Fibroblast of skin of left quadriceps (primary cell): ENCODE measurements around the gene PPP4R2.
"Not testable (repeated sequence)": the region's sequence is repeated elsewhere in the genome, so short reads cannot be mapped to it uniquely, and the experiment has no call there.

Experiments
- DNase-seq, 2 experiments: peaks; one replicate each; pipeline ENCODE4 v3.0.0-alpha.2; 2013; ENCODE audit warnings: low read depth in 2 of 2

Gene PPP4R2

DNA sequence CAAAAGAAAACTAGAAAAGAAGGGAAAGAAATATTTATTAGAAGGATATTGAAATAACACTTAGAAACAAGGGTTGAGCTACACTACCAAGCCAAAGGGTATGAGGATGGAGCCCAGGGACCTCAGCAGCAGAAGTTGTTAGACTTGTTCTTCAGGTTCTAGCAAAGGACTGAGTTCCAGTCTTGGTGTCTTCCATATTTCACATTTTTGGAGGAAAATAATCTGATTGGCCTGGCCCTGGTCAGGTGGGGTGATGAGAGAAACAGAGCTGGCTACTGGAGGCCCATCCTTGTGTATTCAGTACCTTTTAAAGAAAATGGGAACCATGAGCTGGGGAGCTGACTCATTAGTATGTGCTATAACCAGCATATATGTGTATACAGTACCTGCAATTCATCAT, 28.2 kb downstream of the PPP4R2 start:
- DNase-seq = no peak

DNA sequence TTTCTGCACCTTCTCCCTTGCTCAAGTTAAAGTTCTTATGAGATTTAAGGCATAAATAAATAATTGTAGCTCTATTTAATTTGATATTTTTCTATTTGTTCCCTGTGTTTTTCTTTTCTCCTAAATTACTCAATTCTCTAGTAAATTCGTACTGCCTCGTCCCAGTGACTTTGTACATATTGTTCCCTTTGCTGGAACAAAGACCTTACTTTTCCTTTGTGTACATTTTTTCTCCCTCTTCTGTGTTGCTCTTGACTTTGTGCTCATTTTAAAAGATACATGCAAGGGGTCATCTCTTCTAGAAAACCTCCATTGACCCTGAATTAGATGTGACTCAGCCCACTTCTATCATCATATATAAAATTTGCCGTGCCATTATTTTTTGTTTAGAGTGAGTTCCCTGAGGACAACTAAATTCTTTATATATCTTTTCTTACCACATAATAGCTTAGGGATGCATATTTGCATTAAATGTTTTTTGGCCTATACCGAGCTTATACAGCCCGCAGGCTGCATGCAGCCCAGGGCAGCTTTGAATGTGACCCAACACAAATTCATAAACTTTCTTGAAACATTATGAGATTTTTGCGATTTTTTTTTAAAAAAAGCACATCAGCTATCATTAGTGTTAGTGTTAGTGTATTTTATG, 29.6 kb downstream of the PPP4R2 start:
- no peak for DNase-seq

DNA sequence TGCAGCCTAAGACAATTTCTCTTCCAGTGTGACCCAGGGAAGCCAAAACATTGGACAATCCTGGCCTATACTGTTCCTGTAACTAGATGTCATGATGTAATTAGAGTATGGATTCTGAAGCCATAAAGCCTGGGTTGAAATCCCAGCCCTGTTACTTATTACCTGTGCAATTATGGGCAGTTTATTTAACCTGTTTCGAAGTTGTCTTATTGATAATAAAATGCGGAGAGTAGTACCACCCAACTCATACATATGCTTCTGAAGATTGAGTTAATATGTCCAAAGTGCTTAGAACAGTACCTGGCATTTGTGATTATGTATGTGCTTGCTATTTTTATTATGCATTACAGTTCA, 30.1 kb downstream of the PPP4R2 start:
- DNase-seq = no peak

DNA sequence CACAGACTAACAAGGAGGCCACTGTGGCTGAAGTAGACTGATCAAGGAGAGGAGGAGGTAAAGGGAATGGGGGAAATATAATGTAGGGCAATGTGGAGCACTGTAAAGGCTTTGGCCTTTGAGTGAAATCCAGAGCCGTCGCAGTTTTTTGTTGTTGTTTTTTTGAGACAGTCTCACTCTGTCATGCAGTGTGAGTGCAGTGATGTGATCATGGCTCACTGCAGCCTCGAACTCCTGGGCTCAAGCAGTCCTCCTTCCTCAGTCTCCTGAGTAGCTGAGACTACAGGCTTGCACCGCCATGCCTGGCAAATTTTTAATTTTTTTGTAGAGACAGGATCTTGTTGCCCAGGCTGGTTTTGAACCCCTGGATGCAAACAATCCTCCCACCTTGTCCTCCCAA, 32.2 kb downstream of the PPP4R2 start:
- no peak for DNase-seq

DNA sequence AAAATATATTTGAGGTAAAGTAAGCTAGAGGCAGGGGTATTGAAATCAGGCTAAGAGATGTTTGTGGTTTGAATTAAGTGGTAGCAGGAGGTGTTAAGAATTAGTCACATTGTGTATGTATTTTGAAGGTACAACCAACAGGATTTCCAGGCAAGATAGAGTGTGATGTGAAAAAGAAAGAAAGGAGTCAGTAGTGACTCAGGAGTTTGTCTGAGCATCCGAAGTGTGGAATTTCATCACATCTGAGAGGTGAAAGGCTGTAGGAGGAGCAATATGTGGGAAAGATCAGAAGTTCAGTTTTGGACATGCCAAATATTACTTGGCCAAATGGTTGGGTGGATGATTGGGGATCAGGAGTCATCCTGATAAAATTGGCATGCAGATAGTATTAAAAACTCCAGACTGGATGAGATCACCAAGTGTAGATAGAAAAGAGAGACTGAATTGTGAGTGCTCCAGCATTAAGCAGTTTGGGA, 32.7 kb downstream of the PPP4R2 start:
- DNase-seq = peak; percentile 67 to 70

DNA sequence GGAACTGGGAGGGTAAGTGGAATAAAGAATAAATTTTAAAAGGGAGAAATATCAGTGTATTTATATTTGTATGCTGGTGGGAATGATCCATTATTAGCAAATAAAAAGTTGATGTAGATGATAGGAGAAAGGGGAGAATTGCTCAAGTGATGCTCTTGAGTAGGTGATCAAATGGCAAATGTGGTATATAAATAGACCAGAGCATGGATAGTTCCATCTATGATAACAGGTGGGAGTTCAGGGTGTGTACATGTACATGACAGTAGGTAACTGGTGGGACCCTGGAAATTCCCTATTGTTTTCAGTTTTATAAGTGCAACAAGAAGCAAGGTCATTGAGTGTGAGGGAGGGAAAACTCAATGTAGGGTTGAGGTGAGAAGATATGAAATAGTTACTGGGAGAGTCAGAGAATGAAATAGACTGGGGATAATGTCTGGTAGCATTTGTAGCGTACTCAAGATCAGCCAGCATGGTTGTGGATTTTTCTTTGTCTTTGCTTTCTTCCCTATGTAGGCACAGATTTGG, 33.5 kb downstream of the PPP4R2 start:
- no peak for DNase-seq

DNA sequence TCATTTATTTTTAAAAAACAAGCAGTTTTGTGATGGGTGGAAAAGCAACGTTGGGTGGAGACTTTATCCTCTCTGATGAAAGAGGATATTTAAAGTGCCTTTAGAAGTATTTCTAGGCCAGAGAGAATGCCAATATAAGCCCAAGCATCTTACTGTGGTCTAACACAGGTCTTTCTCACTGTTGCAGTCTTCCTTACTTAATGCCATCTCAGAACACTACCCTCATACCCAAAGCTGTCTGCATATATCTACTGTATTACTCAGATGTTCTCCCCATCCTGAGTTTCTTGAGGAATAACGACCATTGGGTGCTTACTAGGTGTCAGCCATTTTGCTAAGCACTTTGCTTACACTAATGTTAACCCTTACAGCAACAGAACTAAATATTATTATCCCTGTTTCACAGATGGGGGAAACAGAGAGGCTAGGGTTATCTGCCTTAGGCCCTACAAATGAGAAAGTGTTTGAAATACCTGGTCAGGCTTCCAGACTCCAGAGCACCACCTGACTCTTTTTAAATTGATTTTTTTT, 35.0 kb downstream of the PPP4R2 start:
- DNase-seq = no peak

DNA sequence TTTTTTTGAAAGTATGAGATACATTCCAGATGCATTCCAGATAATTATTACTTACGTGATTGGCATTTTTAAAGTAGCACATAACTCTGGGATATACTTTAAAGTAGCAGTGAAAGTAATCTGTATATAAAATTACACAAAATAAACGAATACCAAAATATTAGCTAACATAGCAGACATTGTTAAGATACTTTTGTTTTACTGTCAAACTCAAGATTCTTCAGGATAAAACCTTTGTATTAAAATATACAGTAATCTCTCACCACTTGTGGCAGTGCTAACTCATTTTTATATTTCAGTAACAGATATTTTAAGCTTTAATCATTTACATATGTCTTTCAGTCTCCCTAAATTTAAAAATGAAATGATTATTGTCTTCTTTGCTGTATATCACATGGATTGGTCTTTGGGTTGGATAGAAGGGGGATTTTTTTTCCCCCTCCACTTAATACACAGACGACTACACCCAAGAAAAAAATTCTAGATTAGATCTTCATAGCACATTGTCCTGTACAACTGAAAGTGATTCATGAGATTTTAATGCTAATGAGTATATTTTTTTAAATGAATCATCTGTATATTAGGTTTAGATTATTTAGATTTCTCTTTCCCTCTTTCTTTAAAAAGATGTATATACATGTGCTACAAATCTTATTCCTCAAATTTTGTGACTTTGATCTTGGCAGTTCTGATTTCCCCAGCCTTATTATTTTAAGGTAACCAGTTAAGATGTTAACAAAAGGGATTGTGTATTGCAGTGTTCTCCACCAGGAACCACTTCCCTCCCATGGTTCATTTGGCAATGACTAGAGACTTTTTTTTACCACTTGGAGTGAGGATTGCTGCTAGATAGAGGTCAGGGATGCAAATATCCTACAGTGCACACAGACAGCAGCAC, 40.3 kb downstream of the PPP4R2 start:
- DNase-seq = peak; percentile 10 to 12

DNA sequence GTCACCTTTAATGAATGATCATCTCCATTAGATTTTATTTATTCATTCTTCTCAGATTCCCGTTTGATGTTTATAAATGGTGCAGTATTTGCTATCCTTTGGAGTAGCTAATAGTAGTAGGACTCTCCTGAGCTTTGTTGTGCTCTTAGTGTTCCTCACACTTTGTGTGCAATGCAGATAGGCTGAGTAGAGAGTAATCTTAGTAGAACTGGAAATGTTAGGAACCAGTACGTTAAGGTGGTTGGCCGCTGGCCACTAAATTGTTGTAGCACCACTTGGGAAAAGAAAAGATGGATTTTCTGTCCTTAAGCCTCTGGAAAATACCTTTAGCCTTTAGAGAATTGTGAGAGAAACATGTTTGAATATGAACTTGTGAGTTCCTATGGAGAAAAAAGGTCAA, 44.9 kb downstream of the PPP4R2 start:
- DNase-seq = no peak

DNA sequence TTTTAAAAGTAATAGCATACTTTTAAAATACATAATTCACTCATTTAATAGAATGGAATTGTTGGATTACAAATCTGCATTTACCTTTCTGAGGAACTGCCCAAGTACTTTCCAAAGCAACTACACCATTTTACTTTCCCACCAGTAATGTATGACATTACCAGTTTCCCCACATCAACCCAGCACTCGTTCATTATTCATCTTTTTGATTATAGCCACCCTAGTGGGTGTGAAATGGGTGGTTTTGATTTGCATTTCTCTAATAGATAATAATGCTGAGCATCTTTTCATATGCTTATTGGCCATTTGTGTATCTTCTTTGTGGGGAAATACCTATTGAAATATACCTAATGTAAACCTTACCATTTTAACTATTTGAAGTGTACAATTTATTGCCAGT, 46.8 kb downstream of the PPP4R2 start:
- no peak for DNase-seq

DNA sequence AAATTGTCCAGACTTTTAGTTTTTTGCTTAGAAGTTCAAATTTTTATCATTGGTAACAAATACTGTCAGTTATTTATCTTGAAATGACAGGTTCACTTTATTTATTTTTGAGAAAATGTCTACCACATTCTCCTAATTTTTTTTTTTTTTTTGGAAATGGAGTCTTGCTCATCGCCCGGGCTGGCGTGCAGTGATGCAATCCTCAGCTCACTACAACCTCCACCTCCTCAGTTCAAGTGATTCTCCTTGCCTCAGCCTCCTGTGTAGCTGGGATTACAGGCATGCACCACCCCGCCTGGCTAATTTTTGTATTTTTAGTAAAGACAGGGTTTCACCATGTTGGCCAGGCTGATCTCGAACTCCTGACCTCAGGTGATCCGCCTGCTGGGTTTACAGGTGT, 48.8 kb downstream of the PPP4R2 start:
- no peak for DNase-seq

DNA sequence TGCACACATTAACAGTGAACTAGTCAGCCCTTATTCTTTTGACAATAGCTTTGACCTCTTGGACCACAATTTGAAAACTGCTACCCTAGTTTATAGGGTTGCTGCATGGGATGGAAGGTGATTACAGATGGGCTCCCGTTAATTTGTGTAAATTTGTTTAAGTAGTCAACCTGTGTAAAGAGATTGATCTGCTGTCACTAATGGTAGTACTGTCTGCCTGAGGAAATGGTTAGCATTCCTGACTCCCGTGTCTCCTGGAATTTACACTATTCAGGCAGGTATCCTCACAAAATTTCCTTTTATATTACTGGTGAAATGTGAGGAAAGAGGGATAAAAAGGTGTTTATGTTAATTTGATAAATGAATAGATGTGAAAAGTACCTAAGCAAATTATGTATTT, 49.6 kb downstream of the PPP4R2 start:
- DNase-seq = no peak

DNA sequence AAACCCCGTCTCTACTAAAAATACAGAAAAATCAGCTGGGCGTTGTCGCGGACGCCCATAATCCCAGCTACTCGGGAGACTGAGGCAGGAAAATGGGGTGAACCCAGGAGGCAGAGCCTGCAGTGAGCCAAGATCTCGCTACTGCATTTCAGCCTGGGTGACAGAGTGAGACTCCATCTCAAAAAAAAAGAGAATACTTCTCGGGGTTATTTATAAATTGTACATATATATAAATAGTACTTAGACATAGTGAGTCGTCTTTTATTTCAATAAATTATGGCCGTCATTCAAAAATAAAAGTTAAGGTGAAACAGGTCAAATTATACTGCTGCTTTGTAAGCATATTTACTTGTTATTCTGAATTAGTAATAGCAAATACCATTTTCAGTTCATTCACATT, 52.7 kb downstream of the PPP4R2 start:
- no peak for DNase-seq

DNA sequence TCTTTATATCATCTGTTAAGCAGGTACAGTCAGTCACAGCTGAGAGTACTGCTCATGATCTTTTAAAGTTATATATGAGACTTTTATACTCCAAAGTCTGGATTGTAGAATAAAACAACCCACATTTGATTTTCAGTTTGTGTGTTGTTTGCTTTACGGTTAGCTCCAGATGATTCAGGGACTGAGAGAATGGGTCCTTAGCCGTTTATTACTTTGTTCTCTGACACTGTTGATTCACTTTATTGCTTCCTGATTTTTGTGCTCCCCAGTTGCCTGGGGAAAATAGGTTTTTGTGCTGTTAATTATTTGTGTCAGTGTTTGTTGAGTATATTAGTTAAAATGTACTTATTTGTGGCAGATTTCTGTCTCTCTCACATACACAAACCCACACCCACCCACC, 56.2 kb downstream of the PPP4R2 start:
- no peak for DNase-seq

DNA sequence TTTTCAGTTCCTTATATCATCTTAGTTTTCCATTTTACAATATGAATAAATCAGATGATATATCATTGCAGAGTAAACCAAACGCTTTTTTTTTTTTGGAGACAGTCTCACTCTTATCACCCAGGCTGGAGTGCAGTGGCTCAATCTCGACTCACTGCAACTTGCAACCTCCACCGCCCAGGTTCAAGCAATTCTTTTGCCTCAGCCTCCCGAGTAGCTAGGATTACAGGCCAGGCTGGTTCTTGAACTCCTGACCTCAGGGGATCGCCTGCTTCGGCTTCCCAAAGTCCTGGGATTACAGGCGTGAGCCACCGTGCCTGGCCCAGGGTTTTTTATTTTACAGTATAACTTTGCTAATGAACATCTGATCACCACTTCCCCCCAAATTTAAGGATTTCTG, 59.0 kb downstream of the PPP4R2 start:
- DNase-seq = no peak

DNA sequence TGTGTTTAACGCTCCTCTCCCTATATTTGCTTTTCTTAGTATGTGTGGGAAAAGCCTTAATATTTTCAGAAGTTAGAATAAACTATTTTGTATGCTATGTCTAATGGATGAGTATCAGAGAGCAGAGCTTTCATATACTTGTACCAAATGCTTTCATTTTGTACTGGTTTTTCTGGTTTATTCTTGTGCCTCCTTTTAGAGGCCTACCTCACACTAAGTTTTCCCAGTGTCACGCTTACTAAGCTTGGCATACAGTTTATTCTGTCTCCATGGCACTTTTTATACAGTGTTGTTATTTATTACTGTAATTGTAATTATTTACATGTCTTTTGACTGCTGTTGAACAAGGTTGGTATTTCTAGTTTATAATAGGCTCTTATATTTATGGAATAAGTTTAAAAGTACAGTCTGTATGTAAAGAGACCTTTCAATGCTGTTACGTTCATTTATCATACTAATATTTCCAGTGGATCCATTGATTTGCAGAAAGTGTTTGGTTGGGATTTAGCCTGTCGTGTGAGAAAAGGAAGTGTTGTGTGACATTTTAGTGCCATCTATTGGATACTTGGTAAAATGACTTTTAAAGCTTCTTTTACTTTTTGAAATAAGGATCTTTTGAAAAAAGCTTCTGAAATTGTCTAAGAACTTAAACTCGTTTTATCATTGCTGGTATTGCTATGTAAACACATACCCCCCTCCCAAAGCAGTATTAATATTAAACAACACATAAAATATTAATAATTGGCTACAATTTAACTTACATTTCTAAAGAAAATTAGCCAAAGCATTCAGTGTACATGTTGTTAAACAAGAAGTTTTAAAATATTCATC, 59.6 kb downstream of the PPP4R2 start:
- peak in 1 of 2 experiments; percentile 9 for DNase-seq

DNA sequence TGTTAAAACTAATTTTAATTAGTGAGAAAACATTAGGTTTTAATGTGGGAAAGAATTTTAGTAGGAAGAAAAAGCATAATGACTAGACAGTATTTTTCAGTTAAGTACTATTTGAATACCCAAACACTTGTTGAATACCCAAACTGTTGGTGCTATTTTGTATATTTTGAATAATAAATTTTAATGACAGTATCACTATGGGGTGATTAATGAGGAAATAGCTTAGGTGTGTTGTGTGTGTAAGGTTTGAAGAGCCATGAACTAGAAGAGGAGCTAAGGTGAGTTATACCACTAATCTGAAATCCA, 60.2 kb downstream of the PPP4R2 start:
- DNase-seq = no peak

DNA sequence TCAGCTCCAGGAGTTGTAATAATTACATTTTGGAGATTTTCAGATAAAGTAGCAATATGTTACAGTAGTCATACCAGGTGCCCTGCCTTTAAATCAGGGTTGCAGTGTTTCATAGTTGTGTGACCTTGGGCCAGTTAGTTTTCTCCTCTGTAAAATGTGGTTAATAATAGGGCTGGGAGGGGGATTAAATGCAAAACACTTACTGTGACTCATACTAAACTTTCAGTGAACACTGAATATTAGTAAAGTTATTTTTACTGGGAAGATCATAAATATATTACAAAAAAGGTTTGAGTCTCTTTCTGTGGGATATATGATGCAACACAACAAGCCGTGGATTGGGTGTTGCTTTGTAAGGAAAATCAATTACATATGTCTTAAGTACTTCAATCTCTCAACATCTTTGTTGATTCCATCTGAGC, 63.7 kb downstream of the PPP4R2 start:
- DNase-seq = peak; percentile 82 to 88

DNA sequence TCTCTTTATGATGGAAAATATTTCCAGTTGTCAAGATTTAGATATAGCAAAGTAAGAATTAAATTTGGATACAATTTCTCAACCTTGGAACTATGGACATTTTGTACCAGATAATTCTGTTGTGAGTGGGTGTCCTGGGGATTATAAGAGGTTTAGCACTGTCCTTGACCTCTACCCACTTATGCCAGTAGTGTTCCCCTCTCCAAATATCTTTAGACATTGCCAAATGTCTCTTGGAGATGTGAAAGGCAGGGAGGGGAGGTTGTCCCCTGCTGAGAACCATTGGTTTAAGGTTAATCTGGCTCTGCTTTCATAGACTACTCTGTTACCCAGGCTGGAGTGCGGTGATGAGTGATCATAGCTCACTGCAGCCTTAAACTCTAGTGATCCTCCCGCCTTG, 64.8 kb downstream of the PPP4R2 start, which contains the start of gene EBLN2:
TSS of gene EBLN2 (plus strand) at position 244 of the 400 bp plus-strand sequence. CDS start 423 bp downstream, outside the sequence.
- DNase-seq = no peak

DNA sequence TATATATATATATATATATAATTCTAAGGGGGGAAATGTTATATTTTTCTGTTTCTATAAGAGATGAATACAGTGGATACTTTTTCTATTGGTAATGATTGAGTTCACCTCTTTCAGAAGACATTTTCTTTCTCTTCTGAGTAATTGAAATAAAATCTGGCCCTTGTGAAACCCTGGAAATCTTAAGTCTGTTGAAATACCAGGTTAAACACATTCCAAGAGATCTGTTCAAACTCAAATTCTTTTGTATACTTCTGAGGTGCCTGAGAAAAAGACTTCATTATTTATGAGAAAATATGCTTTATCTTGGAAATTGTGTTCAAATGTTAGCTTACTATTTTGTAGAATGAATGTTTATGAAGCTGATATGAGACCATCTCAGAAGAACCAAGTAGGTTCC, 69.6 kb downstream of the PPP4R2 start:
- DNase-seq = not testable (repeated sequence)

DNA sequence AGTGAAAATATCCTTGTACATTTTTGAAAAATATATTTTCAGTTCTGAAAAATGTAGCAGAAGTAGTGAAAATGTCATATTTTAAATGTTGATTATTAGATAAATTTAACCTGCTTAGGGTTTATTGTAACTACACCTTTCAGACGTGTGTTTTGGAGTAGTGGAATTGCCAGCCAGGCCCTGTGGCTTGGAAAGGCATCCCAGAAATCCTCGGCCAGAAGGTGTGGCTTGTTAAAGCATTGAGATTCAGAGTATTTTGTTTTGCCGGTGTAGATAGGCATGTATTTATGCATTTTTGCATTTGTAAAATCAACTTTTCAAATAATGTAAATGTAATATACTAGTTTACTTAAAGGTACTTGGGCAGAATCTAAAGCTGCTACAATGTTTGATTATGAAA, 71.8 kb downstream of the PPP4R2 start:
- no peak for DNase-seq

DNA sequence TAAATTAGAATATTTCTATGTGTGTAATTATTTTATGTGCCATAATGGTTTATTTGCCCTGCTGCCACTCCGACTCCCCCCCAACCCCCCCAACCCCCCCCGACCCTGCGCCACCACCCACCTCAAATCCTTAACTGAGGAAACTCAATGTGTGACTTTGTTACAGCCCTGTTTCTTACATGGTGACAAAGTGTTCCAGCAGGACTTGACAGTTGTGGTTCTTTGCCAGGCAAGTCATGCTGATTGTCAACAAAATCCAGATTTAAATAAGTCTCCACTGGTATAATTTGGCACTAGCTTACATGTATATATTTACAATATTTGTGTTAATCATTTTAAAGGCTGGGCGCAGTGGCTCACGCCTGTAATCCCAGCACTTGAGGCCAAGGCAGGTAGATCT, 72.6 kb downstream of the PPP4R2 start:
- no peak for DNase-seq
